Endothelial cell of umbilical vein (primary cell): Measurements from ENCODE around the gene AUH. TPM values are rescaled to one million over a fixed set of nuclear protein-coding genes. Genes with fewer than 3 reads are reported as not detected.
A peak's percentile ranks its signal among the peaks of the same experiment; 100 is the strongest.

Experiments
- BruUV-seq: library from RNA; stranded (reverse); fragments of 400-500 nt; replicated peaks from 2 replicates; lab custom pipeline; 2021; lab: Mats Ljungman, UMichigan
- CTCF ChIA-PET: fragments of 300-600, 350-600 bp; sonication (Branson Sonifier 250); formaldehyde crosslinking; loops from one replicate; lab custom pipeline; 2021; ENCODE audit warnings: antibody characterized with exemption, inconsistent platforms; lab: Charles Lee
- POLR2A ChIA-PET: fragments of 300-600, 350-600 bp; sonication (Branson Sonifier 250); formaldehyde crosslinking; loops from one replicate; lab custom pipeline; 2021; ENCODE audit warnings: antibody characterized with exemption, inconsistent platforms; lab: Charles Lee
- DNase-seq: peaks from one replicate; pipeline ENCODE4 v3.0.0-alpha.2; 2011; ENCODE audit warnings: low read depth, low spot score
- FAIRE-seq: peaks from 2 replicates; lab custom pipeline; 2011; peaks lifted over from hg19 to GRCh38; lab: Jason Lieb, UNC
- H2AFZ ChIP-seq: 2 replicates; pipeline ENCODE4 v1.6.0; 2012; ENCODE audit warnings: low read depth, low read length, control low read depth, inconsistent platforms
- H3K27ac ChIP-seq: 2 replicates; pipeline ENCODE4 v1.5.1; 2011; ENCODE audit warnings: low read depth, mild to moderate bottlenecking, control low read depth, low read length, moderate library complexity; ENCODE audit not compliant: insufficient read depth
- H3K27me3 ChIP-seq, 2 experiments: 2 replicates each; pipeline versions ENCODE4 v1.6.0 to v1.6.1; 2011; ENCODE audit warnings: low read length in 2 of 2, mixed read lengths in 1 of 2; ENCODE audit not compliant: control insufficient read depth in 2 of 2, insufficient read depth in 2 of 2
- H3K36me3 ChIP-seq, 2 experiments: 2 replicates in 1 of 2; 3 replicates in 1 of 2; pipeline ENCODE4 v1.5.1; 2011; ENCODE audit warnings: low read length in 2 of 2, mild to moderate bottlenecking in 1 of 2, moderate library complexity in 1 of 2; ENCODE audit not compliant: control insufficient read depth in 2 of 2, insufficient read depth in 2 of 2; ENCODE audit errors: extremely low read depth in 1 of 2
- H3K4me1 ChIP-seq: 3 replicates; pipeline ENCODE4 v1.5.1; 2011; ENCODE audit warnings: mild to moderate bottlenecking, low read length; ENCODE audit not compliant: control insufficient read depth, insufficient read depth; ENCODE audit errors: extremely low read depth
- H3K4me2 ChIP-seq: 2 replicates; pipeline ENCODE4 v1.6.1; 2011; ENCODE audit warnings: low read length, control low read depth, mixed read lengths; ENCODE audit not compliant: insufficient read depth
- H3K4me3 ChIP-seq, 3 experiments: fragments of 200-600 bp in 1 of 3; sonication (generic), shearing (Covaris generic) in 1 of 3; replicated peaks in 1 of 3; 2 replicates each; pipeline ENCODE4 v1.5.1; 2011 to 2016; ENCODE audit warnings: control low read depth in 3 of 3, low read length in 3 of 3, mild to moderate bottlenecking in 2 of 3, inconsistent platforms in 1 of 3, low read depth in 1 of 3, moderate library complexity in 1 of 3; ENCODE audit not compliant: insufficient read depth in 1 of 3
- H3K79me2 ChIP-seq: 2 replicates; pipeline ENCODE4 v1.6.0; 2012; ENCODE audit warnings: low read length, inconsistent platforms; ENCODE audit not compliant: control insufficient read depth, insufficient read depth
- H3K9ac ChIP-seq: replicated peaks from 2 replicates; pipeline ENCODE3; 2011; ENCODE audit warnings: low read length, control low read depth; ENCODE audit not compliant: insufficient read depth; ENCODE audit errors: extremely low read depth
- H3K9me1 ChIP-seq: replicated peaks from 3 replicates; pipeline ENCODE4 v1.6.0; 2011; ENCODE audit warnings: mild to moderate bottlenecking, low read length; ENCODE audit not compliant: control insufficient read depth, insufficient read depth; ENCODE audit errors: extremely low read depth
- H3K9me3 ChIP-seq: replicated peaks from 2 replicates; pipeline ENCODE4 v1.5.1; 2012; ENCODE audit warnings: low read length, inconsistent platforms; ENCODE audit not compliant: control insufficient read depth, insufficient read depth
- H4K20me1 ChIP-seq: replicated peaks from 2 replicates; pipeline ENCODE3; 2011; ENCODE audit warnings: mild to moderate bottlenecking, low read length; ENCODE audit not compliant: control insufficient read depth, insufficient read depth; ENCODE audit errors: extremely low read depth
- EZH2 ChIP-seq: IDR thresholded peaks from 2 replicates; pipeline ENCODE4 v1.6.1; 2012; ENCODE audit warnings: borderline replicate concordance, low read depth, mild to moderate bottlenecking, moderate library complexity, low read length, inconsistent platforms; ENCODE audit not compliant: severe bottlenecking
- FOS ChIP-seq: IDR thresholded peaks from 2 replicates; pipeline ENCODE4 v1.6.1; 2011; ENCODE audit warnings: mild to moderate bottlenecking, low read length, moderate library complexity, borderline replicate concordance; ENCODE audit not compliant: insufficient read depth
- GATA2 ChIP-seq: IDR thresholded peaks from 2 replicates; pipeline ENCODE4 v1.7.0; 2011; ENCODE audit warnings: low read depth, mild to moderate bottlenecking, moderate library complexity, mixed read lengths, low read length; ENCODE audit not compliant: insufficient read length, insufficient read depth
- JUN ChIP-seq: IDR thresholded peaks from 2 replicates; pipeline ENCODE4 v1.6.1; 2011; ENCODE audit warnings: borderline replicate concordance, low read depth; ENCODE audit not compliant: insufficient read length, insufficient read depth
- MYC ChIP-seq: IDR thresholded peaks from one replicate; pipeline ENCODE4 v1.6.1; 2011; ENCODE audit warnings: mild to moderate bottlenecking, low read depth, low read length
- POLR2A ChIP-seq: IDR thresholded peaks from 2 replicates; pipeline ENCODE4 v1.6.1; 2012; ENCODE audit warnings: low read depth, mild to moderate bottlenecking, control low read depth, low read length
- POLR2AphosphoS5 ChIP-seq: IDR thresholded peaks from 2 replicates; pipeline ENCODE4 v1.6.1; 2012; ENCODE audit warnings: low read depth, mild to moderate bottlenecking, control low read depth, low read length, moderate library complexity; ENCODE audit not compliant: insufficient read depth
- dilution Hi-C: fragments of 300-500 bp; cut with MboI; formaldehyde crosslinking; loops from one replicate; pipeline ENCODE4 v1.15.0; 2019; ENCODE audit warnings: low sequenced_read_pairs; ENCODE audit not compliant: extremely low pct_ligation_motif_present
- intact Hi-C: fragments of 100-400 bp; cut with micrococcal nuclease; formaldehyde crosslinking; loops from one replicate; pipeline ENCODE4 v1.10.0; 2022
- polyA plus RNA-seq, 4 experiments: library from polyadenylated mRNA; depleted of rRNA in 3 of 4; stranded (reverse) in 3 of 4; unstranded in 1 of 4; fragments of >200 nt; gene quantifications; 2 replicates each; pipeline versions ENCODE4 v1.2.1 to v1.2.3, GENCODE V29; 2011 to 2012; ENCODE audit warnings: missing spikeins in 1 of 4
- total RNA-seq: library from RNA; stranded (reverse); gene quantifications from 2 replicates; pipeline ENCODE4 v1.2.3, GENCODE V29; 2021
- TF ChIP-seq, protein P1 (sequence below), 2 donors: IDR thresholded peaks; 1 replicate in 1 of 2; 2 replicates in 1 of 2; pipeline ENCODE4 v1.5.1; 2011; ENCODE audit warnings: low read length in 2 of 2, mild to moderate bottlenecking in 2 of 2, moderate library complexity in 2 of 2, control low read depth in 1 of 2, inconsistent platforms in 1 of 2, low read depth in 1 of 2; ENCODE audit not compliant: insufficient read depth in 1 of 2; ENCODE audit errors: extremely low read depth in 1 of 2
- TF ChIP-seq, protein P2 (sequence below): IDR thresholded peaks from 2 replicates; pipeline ENCODE4 v1.6.1; 2011; ENCODE audit not compliant: insufficient read depth, insufficient read length

The AUH gene
- total and polyA plus RNA-seq, 2 donors (not counting 3 experiments of a cell fraction or from before 2014, with no cell fraction given), result 2.3 to 9.2 TPM

DNA sequence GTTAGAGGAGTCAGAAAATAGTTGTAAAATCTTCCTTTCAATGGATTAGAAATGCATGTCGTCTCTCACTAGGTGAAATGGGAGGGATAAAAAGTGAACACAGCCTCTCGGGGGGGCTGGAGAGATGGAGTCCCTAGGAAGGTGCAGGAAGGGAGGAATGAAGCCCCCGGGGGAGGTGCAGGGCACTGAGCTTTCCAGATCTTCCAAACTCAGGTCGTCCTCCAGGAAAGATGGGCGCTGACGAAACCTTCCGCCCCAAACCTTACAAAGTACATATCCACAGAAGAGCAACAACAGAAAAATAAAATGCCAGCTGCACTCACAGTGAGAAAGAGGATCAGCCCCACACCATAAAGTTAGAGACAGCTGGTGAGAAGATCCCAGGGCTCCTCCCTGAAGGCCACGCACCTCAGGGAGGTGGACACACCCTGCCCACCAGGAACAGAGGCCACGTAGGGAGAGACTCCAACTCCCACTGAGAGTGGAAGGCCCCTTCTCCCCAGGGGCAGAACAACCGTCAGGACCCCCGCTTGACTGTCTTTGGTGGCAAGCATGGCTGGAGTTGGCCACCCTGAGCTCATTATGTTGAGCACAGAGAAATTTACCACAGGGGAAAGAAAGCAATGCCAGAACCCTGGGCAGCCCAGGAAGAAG is 174.3 kb downstream of the AUH start:
- DNase-seq, result no peak
- Histone ChIP-seq H3K4me1 (peaks cover 15% of the 10 kb centered on the region), H3K79me2 (no peaks in the 10 kb centered on the region), H2AFZ (no peak overlapping the region), H3K9me1 (no peaks in the 10 kb centered on the region), H3K9me3 (no peaks in the 10 kb centered on the region), H3K4me2 (peak overlapping the region; percentile 20), H3K36me3 (no peaks in the 10 kb centered on the region), H3K9ac (no peak overlapping the region), H4K20me1 (no peaks in the 10 kb centered on the region), H3K27me3 (no peaks in the 10 kb centered on the region), H3K4me3 (no peak overlapping the region), H3K27ac (no peak overlapping the region)
- no TSS peak for BruUV-seq
- no peak for FAIRE-seq
- ChIA-PET POLR2A (no interaction called here), CTCF (no interaction called here)
- dilution Hi-C loops, result no loop called here
- TF ChIP-seq, protein P1, sequence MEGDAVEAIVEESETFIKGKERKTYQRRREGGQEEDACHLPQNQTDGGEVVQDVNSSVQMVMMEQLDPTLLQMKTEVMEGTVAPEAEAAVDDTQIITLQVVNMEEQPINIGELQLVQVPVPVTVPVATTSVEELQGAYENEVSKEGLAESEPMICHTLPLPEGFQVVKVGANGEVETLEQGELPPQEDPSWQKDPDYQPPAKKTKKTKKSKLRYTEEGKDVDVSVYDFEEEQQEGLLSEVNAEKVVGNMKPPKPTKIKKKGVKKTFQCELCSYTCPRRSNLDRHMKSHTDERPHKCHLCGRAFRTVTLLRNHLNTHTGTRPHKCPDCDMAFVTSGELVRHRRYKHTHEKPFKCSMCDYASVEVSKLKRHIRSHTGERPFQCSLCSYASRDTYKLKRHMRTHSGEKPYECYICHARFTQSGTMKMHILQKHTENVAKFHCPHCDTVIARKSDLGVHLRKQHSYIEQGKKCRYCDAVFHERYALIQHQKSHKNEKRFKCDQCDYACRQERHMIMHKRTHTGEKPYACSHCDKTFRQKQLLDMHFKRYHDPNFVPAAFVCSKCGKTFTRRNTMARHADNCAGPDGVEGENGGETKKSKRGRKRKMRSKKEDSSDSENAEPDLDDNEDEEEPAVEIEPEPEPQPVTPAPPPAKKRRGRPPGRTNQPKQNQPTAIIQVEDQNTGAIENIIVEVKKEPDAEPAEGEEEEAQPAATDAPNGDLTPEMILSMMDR (IDR thresholded peaks at IDR 0.05; ENCODE audit: extremely low read depth in 1 of 2, insufficient read depth in 1 of 2, low read depth in 1 of 2, low read length in 2 of 2), result no peak
- TF ChIP-seq POLR2AphosphoS5, result no peak
- TF ChIP-seq MYC, result no peak
- intact Hi-C loops, result no loop called here

DNA sequence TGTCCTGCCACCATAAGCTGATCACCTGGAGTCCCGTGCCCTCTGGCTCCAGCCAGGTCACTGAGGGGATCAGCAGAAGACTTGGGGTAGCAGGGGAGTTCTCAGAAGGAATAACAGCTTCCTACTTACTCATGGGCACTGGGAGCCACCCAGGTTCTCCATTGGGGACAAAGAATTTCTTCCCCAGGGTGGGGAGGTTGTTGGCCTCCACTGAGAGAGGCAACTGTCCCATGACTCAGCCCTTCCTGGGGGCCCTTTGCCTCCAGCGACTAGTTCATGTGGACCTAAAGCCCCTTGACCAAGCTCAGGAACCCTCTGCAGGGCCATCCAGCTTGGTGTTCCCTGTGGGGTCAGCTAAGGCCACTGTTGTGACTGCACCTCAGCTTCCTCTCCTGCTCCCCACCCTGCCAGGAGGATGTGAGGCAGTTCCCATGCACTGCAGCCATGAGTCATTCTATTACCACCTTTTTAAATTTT is 175.0 kb downstream of the AUH start:
- Histone ChIP-seq H3K27ac (no peak overlapping the region), H3K27me3 (no peaks in the 10 kb centered on the region), H3K36me3 (no peaks in the 10 kb centered on the region), H3K9ac (no peak overlapping the region), H3K79me2 (no peaks in the 10 kb centered on the region), H2AFZ (no peak overlapping the region), H3K4me3 (no peak overlapping the region), H3K9me3 (no peaks in the 10 kb centered on the region), H3K9me1 (no peaks in the 10 kb centered on the region), H4K20me1 (no peaks in the 10 kb centered on the region), H3K4me2 (peak overlapping the region; percentile 20), H3K4me1 (peaks cover 10% of the 10 kb centered on the region)
- ChIA-PET CTCF (interaction anchor here (0.8 kb wide), 1 partner anchor 11 kb away, joined by 3 read pairs; no protein-coding TSS in a partner anchor), POLR2A (no interaction called here)
- intact Hi-C loops, result no loop called here
- no TSS peak for BruUV-seq
- dilution Hi-C loops, result no loop called here
- TF ChIP-seq POLR2A (no peak), FOS (peak; percentile 86), POLR2AphosphoS5 (no peak), JUN (peak; percentile 39), EZH2 (no peak), MYC (no peak), GATA2 (peak; percentile 29)
- TF ChIP-seq, protein P2, sequence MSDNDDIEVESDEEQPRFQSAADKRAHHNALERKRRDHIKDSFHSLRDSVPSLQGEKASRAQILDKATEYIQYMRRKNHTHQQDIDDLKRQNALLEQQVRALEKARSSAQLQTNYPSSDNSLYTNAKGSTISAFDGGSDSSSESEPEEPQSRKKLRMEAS, result no peak
- TF ChIP-seq, protein P1 (IDR thresholded peaks at IDR 0.05; ENCODE audit: extremely low read depth in 1 of 2, insufficient read depth in 1 of 2, low read depth in 1 of 2, low read length in 2 of 2), result no peak
- DNase-seq, result peak; percentile 37
- FAIRE-seq, result peak; percentile 33
